ENCODE data around the gene WDR41.
"Not testable (repeated sequence)": the region's sequence is repeated elsewhere in the genome, so short reads cannot be mapped to it uniquely, and the experiment has no call there.

GRCh38 chr5:77383336-77383735 is 108.8 kb downstream of the WDR41 start:
- not testable (repeated sequence) for TF ChIP-seq CTCF, POLR2A (IDR thresholded peaks at IDR 0.05)
